Measurements from ENCODE around the gene CHMP1B.

GRCh38 chr18:11897781-11898180 lies 46.6 kb downstream of the CHMP1B start:
- TF ChIP-seq POLR2A (IDR thresholded peaks at IDR 0.05; ENCODE audit: low read length) (no peak), GATA1 (IDR thresholded peaks at IDR 0.05; ENCODE audit: low read depth, low read length) (no peak)
